ENCODE results near the gene MMP11.

The MMP11 gene

GRCh38 chr22:23831781-23832180 lies 59.1 kb downstream of the MMP11 start:
- DNase-seq (ENCODE audit: low spot score): no peak

- no peak for DNase-seq (ENCODE audit: low spot score)
Observed at GRCh38 chr22:23832226-23833016, 59.8 kb downstream of the MMP11 start.

- no peak for DNase-seq (ENCODE audit: low spot score)
Observed at GRCh38 chr22:23833017-23833751, 60.5 kb downstream of the MMP11 start.
